Neural cell (in vitro differentiated cells): ENCODE data around the gene TMEM170B. TPM values are rescaled to one million over a fixed set of nuclear protein-coding genes. Genes with fewer than 3 reads are reported as not detected.
A peak's percentile ranks its signal among the peaks of the same experiment; 100 is the strongest.

Experiments used
- H2AFZ ChIP-seq: fragments of 200-600, 300-800 bp; sonication (generic), shearing (Covaris generic); 2 replicates; pipeline ENCODE4 v1.6.0; 2014; ENCODE audit warnings: low read depth, mild to moderate bottlenecking, antibody characterized with exemption, low read length, moderate library complexity
- H3F3A ChIP-seq: fragments of 200-600 bp; shearing (Covaris generic); 2 replicates; pipeline ENCODE4 v1.6.1; 2016; ENCODE audit warnings: mild to moderate bottlenecking, moderate library complexity, mixed read lengths, antibody characterized with exemption, low read length; ENCODE audit not compliant: insufficient read depth, poor library complexity, severe bottlenecking
- H3K27ac ChIP-seq: fragments of 200-600, 300-800 bp; sonication (generic), shearing (Covaris generic); 2 replicates; pipeline ENCODE4 v1.5.1; 2014; ENCODE audit warnings: mild to moderate bottlenecking, low read length, moderate library complexity
- H3K27me3 ChIP-seq: fragments of 300-800, 200-600 bp; sonication (generic), shearing (Covaris generic); 2 replicates; pipeline ENCODE4 v1.6.0; 2014; ENCODE audit warnings: mild to moderate bottlenecking, low read depth, low read length, moderate library complexity; ENCODE audit not compliant: insufficient read depth
- H3K36me3 ChIP-seq: fragments of 300-800, 200-600 bp; sonication (generic), shearing (Covaris generic); 2 replicates; pipeline ENCODE4 v1.5.1; 2014; ENCODE audit warnings: mild to moderate bottlenecking, antibody characterized with exemption, low read length, moderate library complexity; ENCODE audit not compliant: insufficient read depth
- H3K4me2 ChIP-seq: fragments of 300-800, 200-600 bp; sonication (generic), shearing (Covaris generic); 2 replicates; pipeline ENCODE4 v1.6.0; 2014; ENCODE audit warnings: mild to moderate bottlenecking, low read length
- H3K4me3 ChIP-seq: fragments of 300-800, 200-600 bp; sonication (generic), shearing (Covaris generic); 2 replicates; pipeline ENCODE4 v1.5.1; 2014; ENCODE audit warnings: mild to moderate bottlenecking, low read length, moderate library complexity
- H3K79me2 ChIP-seq: fragments of 200-600 bp; shearing (Covaris generic); replicated peaks from 2 replicates; pipeline ENCODE4 v1.6.0; 2014; ENCODE audit warnings: mild to moderate bottlenecking, low read length, moderate library complexity; ENCODE audit not compliant: insufficient read depth
- H3K9ac ChIP-seq: fragments of 300-800, 200-600 bp; sonication (generic), shearing (Covaris generic); 2 replicates; pipeline ENCODE4 v1.6.1; 2016; ENCODE audit warnings: mild to moderate bottlenecking, low read length, mixed read lengths
- H3K9me2 ChIP-seq: fragments of 200-600 bp; shearing (Covaris generic); 2 replicates; pipeline ENCODE4 v1.6.1; 2016; ENCODE audit warnings: mild to moderate bottlenecking, low read length, mixed read lengths; ENCODE audit not compliant: insufficient read depth
- H3K9me3 ChIP-seq: fragments of 200-600, 300-800 bp; sonication (generic), shearing (Covaris generic); 2 replicates; pipeline ENCODE4 v1.6.1; 2016; ENCODE audit warnings: mild to moderate bottlenecking, mixed run types, low read length, moderate library complexity, mixed read lengths
- H4K20me1 ChIP-seq: fragments of 200-600 bp; shearing (Covaris generic); 2 replicates; pipeline ENCODE4 v1.6.1; 2016; ENCODE audit warnings: mild to moderate bottlenecking, mixed run types; ENCODE audit not compliant: insufficient read depth
- CTCF ChIP-seq: fragments of 450-650 bp; IDR thresholded peaks from 2 replicates; pipeline ENCODE4 v1.5.1; 2014; ENCODE audit warnings: antibody characterized with exemption, mild to moderate bottlenecking, moderate library complexity; ENCODE audit not compliant: poor library complexity, severe bottlenecking
- EZH2 ChIP-seq: fragments of 200-600, 300-800 bp; shearing (Covaris generic), sonication (generic); IDR thresholded peaks from 2 replicates; pipeline ENCODE4 v1.6.1; 2014; ENCODE audit warnings: antibody characterized with exemption, low read length, borderline replicate concordance, mild to moderate bottlenecking; ENCODE audit not compliant: insufficient read depth, poor library complexity, severe bottlenecking
- MXI1 ChIP-seq: fragments of 450-650 bp; conservative IDR thresholded peaks from 2 replicates; pipeline ENCODE4 v1.6.1; 2014; ENCODE audit warnings: antibody characterized with exemption, mild to moderate bottlenecking; ENCODE audit not compliant: poor library complexity, severe bottlenecking
- POLR2AphosphoS5 ChIP-seq: IDR thresholded peaks from 2 replicates; pipeline ENCODE4 v1.6.1; 2012
- RAD21 ChIP-seq: fragments of 450-650 bp; conservative IDR thresholded peaks from 2 replicates; pipeline ENCODE4 v1.6.1; 2014; ENCODE audit warnings: antibody characterized with exemption, mild to moderate bottlenecking, moderate library complexity
- REST ChIP-seq: IDR thresholded peaks from 2 replicates; pipeline ENCODE4 v1.6.1; 2012; ENCODE audit warnings: borderline replicate concordance
- SMC3 ChIP-seq: fragments of 450-650 bp; conservative IDR thresholded peaks from 2 replicates; pipeline ENCODE4 v1.6.1; 2014; ENCODE audit warnings: antibody characterized with exemption, mild to moderate bottlenecking, moderate library complexity; ENCODE audit not compliant: poor library complexity
- TAF1 ChIP-seq: IDR thresholded peaks from 2 replicates; pipeline ENCODE4 v1.6.1; 2012; ENCODE audit warnings: low read depth
- polyA plus RNA-seq: library from polyadenylated mRNA; depleted of rRNA; stranded (reverse); fragments of >200 nt; gene quantifications from 2 replicates; pipeline ENCODE4 v1.2.3, GENCODE V29; 2014

TMEM170B gene
- polyA plus RNA-seq, 1 donor from 2014 or later: 29.1 TPM

GRCh38 chr6:11584244-11584643 lies 46.7 kb downstream of the TMEM170B start:
- H4K20me1 ChIP-seq: no peaks in the 10 kb centered on the region
- no peaks in the 10 kb centered on the region for H3K36me3 ChIP-seq
- H3K4me2 ChIP-seq: no peak overlapping the region
- H2AFZ ChIP-seq: no peak overlapping the region
- H3K79me2 ChIP-seq: no peaks in the 10 kb centered on the region
- no peaks in the 10 kb centered on the region for H3F3A ChIP-seq
- no peak overlapping the region for H3K4me3 ChIP-seq
- H3K9me3 ChIP-seq: no peaks in the 10 kb centered on the region
- no peak for TF ChIP-seq EZH2
- no peak for TF ChIP-seq MXI1
- no peak for TF ChIP-seq REST
- TF ChIP-seq RAD21: no peak
- TF ChIP-seq TAF1: no peak
- TF ChIP-seq CTCF: no peak
- no peak for TF ChIP-seq POLR2AphosphoS5
- no peaks in the 10 kb centered on the region for H3K9me2 ChIP-seq
- no peak overlapping the region for H3K9ac ChIP-seq
- H3K27ac ChIP-seq: no peak overlapping the region
- no peaks in the 10 kb centered on the region for H3K27me3 ChIP-seq

- H2AFZ ChIP-seq: no peak overlapping the region
- no peaks in the 10 kb centered on the region for H3K36me3 ChIP-seq
- H3K4me2 ChIP-seq: no peak overlapping the region
- H3F3A ChIP-seq: no peaks in the 10 kb centered on the region
- no peaks in the 10 kb centered on the region for H4K20me1 ChIP-seq
- H3K27ac ChIP-seq: no peak overlapping the region
- no peaks in the 10 kb centered on the region for H3K9me3 ChIP-seq
- H3K4me3 ChIP-seq: no peak overlapping the region
- H3K9ac ChIP-seq: no peak overlapping the region
- no peaks in the 10 kb centered on the region for H3K27me3 ChIP-seq
- TF ChIP-seq SMC3 (peak; percentile 78), POLR2AphosphoS5 (no peak), CTCF (peak; percentile 78), RAD21 (peak; percentile 82)
- no peaks in the 10 kb centered on the region for H3K79me2 ChIP-seq
- no peaks in the 10 kb centered on the region for H3K9me2 ChIP-seq
Observed at GRCh38 chr6:11585426-11586016, 48.0 kb downstream of the TMEM170B start.
